ENCODE measurements around the gene ARHGAP18. TPM values are rescaled to one million over a fixed set of nuclear protein-coding genes. Genes with fewer than 3 reads are reported as not detected.

Gene ARHGAP18
- total RNA-seq, 1 donor from 2014 or later, result 3.9 TPM

- Histone ChIP-seq H3K9me3 (ENCODE audit: low read depth) (no peaks in the 10 kb centered on the region), H3K36me3 (no peaks in the 10 kb centered on the region), H3K27me3 (no peaks in the 10 kb centered on the region), H3K4me3 (no peak overlapping the region), H3K4me1 (no peaks in the 10 kb centered on the region), H2AFZ (replicated peaks) (no peak overlapping the region), H3K27ac (no peak overlapping the region), H3K4me2 (no peak overlapping the region), H3F3A (ENCODE audit: low read depth) (no peaks in the 10 kb centered on the region), H3K79me2 (ENCODE audit: low read depth) (no peaks in the 10 kb centered on the region), H3K9ac (no peak overlapping the region), H4K20me1 (ENCODE audit: low read depth) (no peaks in the 10 kb centered on the region)
- DNase-seq (ENCODE audit: low spot score), result no peak
- Mint-ChIP-seq H3K27me3 (ENCODE audit: insufficient read depth, low read depth) (peaks cover 3% of the 10 kb centered on the region), H3K36me3 (no peaks in the 10 kb centered on the region), H3K27ac (no peak overlapping the region), H3K4me3 (no peak overlapping the region), H3K4me1 (peaks cover 11% of the 10 kb centered on the region), H3K9me3 (no peaks in the 10 kb centered on the region)
- TF ChIP-seq CTCF (IDR thresholded peaks at IDR 0.05) (no peak), EZH2phosphoT487 (IDR thresholded peaks at IDR 0.05) (no peak), EZH2 (IDR thresholded peaks at IDR 0.05) (no peak)
These were observed 34.9 kb upstream of the ARHGAP18 start for GRCh38 chr6:129744880-129745237.

- DNase-seq (ENCODE audit: low spot score), result no peak
- Histone ChIP-seq H4K20me1 (ENCODE audit: low read depth) (no peaks in the 10 kb centered on the region), H2AFZ (replicated peaks) (no peak overlapping the region), H3K27ac (no peak overlapping the region), H3K27me3 (no peaks in the 10 kb centered on the region), H3F3A (ENCODE audit: low read depth) (no peaks in the 10 kb centered on the region), H3K79me2 (ENCODE audit: low read depth) (no peaks in the 10 kb centered on the region), H3K4me1 (no peaks in the 10 kb centered on the region), H3K36me3 (no peaks in the 10 kb centered on the region), H3K4me2 (no peak overlapping the region), H3K9ac (no peak overlapping the region), H3K4me3 (no peak overlapping the region), H3K9me3 (ENCODE audit: low read depth) (no peaks in the 10 kb centered on the region)
- Mint-ChIP-seq H3K4me1 (peaks cover 11% of the 10 kb centered on the region), H3K27ac (no peak overlapping the region), H3K4me3 (no peak overlapping the region), H3K9me3 (no peaks in the 10 kb centered on the region), H3K36me3 (no peaks in the 10 kb centered on the region), H3K27me3 (ENCODE audit: insufficient read depth, low read depth) (peaks cover 3% of the 10 kb centered on the region)
- TF ChIP-seq CTCF (IDR thresholded peaks at IDR 0.05), result no peak
- no peak for TF ChIP-seq EZH2 (IDR thresholded peaks at IDR 0.05)
- TF ChIP-seq EZH2phosphoT487 (IDR thresholded peaks at IDR 0.05), result no peak
These were observed 34.4 kb upstream of the ARHGAP18 start for GRCh38 chr6:129744201-129744879.

- no peaks in the 10 kb centered on the region for H3K27me3 ChIP-seq
- H3K9me3 ChIP-seq (ENCODE audit: low read depth), result no peaks in the 10 kb centered on the region
- no peaks in the 10 kb centered on the region for H3K79me2 ChIP-seq (ENCODE audit: low read depth)
- no peaks in the 10 kb centered on the region for H3K36me3 ChIP-seq
- H3K36me3 Mint-ChIP-seq, result no peaks in the 10 kb centered on the region
- H3K4me1 Mint-ChIP-seq, result peaks cover 11% of the 10 kb centered on the region
- H4K20me1 ChIP-seq (ENCODE audit: low read depth), result no peaks in the 10 kb centered on the region
- H3K27ac ChIP-seq, result no peak overlapping the region
- TF ChIP-seq EZH2phosphoT487 (IDR thresholded peaks at IDR 0.05) (no peak), EZH2 (IDR thresholded peaks at IDR 0.05) (no peak), CTCF (IDR thresholded peaks at IDR 0.05) (no peak)
- H3K27ac Mint-ChIP-seq, result no peak overlapping the region
- no peak overlapping the region for H2AFZ ChIP-seq (replicated peaks)
- H3K27me3 Mint-ChIP-seq (ENCODE audit: insufficient read depth, low read depth), result peaks cover 3% of the 10 kb centered on the region
- H3K9me3 Mint-ChIP-seq, result no peaks in the 10 kb centered on the region
- no peak overlapping the region for H3K9ac ChIP-seq
- H3K4me3 ChIP-seq, result no peak overlapping the region
- DNase-seq (ENCODE audit: low spot score), result no peak
- H3F3A ChIP-seq (ENCODE audit: low read depth), result no peaks in the 10 kb centered on the region
- no peak overlapping the region for H3K4me2 ChIP-seq
- H3K4me1 ChIP-seq, result no peaks in the 10 kb centered on the region
- H3K4me3 Mint-ChIP-seq, result no peak overlapping the region
These were observed 30.0 kb upstream of the ARHGAP18 start for GRCh38 chr6:129740013-129740412.

All from neural progenitor cell (in vitro differentiated cells).